ENCODE results near the gene LIN52.

DNA sequence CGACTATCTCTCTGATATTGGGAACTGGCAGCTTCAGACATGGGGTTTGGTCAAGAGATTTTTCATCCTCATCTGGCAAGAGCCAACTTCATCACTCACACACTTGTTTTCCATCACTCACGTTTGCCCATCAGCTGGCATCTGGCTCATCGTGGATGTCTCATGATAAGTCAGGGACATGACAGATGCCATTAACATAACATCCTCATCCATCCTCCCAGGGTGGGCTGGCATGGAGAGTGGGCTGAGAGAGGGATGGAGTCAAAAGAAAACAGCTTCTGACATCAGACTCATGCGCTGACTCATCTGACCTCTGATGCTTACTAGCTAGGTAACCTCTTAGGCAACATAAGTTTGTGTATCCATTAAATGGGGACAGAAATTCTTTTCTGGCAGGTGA lies 152.7 kb downstream of the LIN52 start:
- TF ChIP-seq, protein P1, sequence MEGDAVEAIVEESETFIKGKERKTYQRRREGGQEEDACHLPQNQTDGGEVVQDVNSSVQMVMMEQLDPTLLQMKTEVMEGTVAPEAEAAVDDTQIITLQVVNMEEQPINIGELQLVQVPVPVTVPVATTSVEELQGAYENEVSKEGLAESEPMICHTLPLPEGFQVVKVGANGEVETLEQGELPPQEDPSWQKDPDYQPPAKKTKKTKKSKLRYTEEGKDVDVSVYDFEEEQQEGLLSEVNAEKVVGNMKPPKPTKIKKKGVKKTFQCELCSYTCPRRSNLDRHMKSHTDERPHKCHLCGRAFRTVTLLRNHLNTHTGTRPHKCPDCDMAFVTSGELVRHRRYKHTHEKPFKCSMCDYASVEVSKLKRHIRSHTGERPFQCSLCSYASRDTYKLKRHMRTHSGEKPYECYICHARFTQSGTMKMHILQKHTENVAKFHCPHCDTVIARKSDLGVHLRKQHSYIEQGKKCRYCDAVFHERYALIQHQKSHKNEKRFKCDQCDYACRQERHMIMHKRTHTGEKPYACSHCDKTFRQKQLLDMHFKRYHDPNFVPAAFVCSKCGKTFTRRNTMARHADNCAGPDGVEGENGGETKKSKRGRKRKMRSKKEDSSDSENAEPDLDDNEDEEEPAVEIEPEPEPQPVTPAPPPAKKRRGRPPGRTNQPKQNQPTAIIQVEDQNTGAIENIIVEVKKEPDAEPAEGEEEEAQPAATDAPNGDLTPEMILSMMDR (IDR thresholded peaks at IDR 0.05; ENCODE audit: low read depth, low read length) = no peak
- no peak for TF ChIP-seq EZH2phosphoT487 (IDR thresholded peaks at IDR 0.05; ENCODE audit: low read depth)

Data from OCI-LY3 (cell line).